Keratinocyte (primary cell): Measurements from ENCODE around the gene ZSCAN21. TPM values are rescaled to one million over a fixed set of nuclear protein-coding genes. Genes with fewer than 3 reads are reported as not detected.

ENCODE experiments used
- DNase-seq: peaks from one replicate; pipeline ENCODE4 v3.0.0-alpha.2; 2011; ENCODE audit warnings: low read depth, missing footprints, low spot score
- FAIRE-seq: peaks from 2 replicates; lab custom pipeline; 2011; peaks lifted over from hg19 to GRCh38; lab: Jason Lieb, UNC
- H2AFZ ChIP-seq: 2 replicates; pipeline ENCODE4 v1.6.0; 2012; ENCODE audit warnings: low read length, control low read depth, inconsistent platforms; ENCODE audit not compliant: control insufficient read depth
- H3K27ac ChIP-seq: 2 replicates; pipeline ENCODE4 v1.5.1; 2011; ENCODE audit warnings: low read length; ENCODE audit not compliant: control insufficient read depth, insufficient read depth
- H3K27me3 ChIP-seq: 3 replicates; pipeline ENCODE4 v1.6.0; 2011; ENCODE audit warnings: low read length; ENCODE audit not compliant: control insufficient read depth, insufficient read depth; ENCODE audit errors: extremely low read depth
- H3K36me3 ChIP-seq, 2 experiments: 2 replicates in 1 of 2; 3 replicates in 1 of 2; pipeline ENCODE4 v1.5.1; 2011; ENCODE audit warnings: low read length in 2 of 2, mild to moderate bottlenecking in 1 of 2; ENCODE audit not compliant: control insufficient read depth in 2 of 2, insufficient read depth in 2 of 2; ENCODE audit errors: extremely low read depth in 1 of 2
- H3K4me1 ChIP-seq: 3 replicates; pipeline ENCODE4 v1.5.1; 2011; ENCODE audit warnings: low read length; ENCODE audit not compliant: control insufficient read depth, insufficient read depth; ENCODE audit errors: extremely low read depth
- H3K4me2 ChIP-seq: 3 replicates; pipeline ENCODE4 v1.6.0; 2011; ENCODE audit warnings: low read depth, low read length; ENCODE audit not compliant: control insufficient read depth, insufficient read depth; ENCODE audit errors: extremely low read depth
- H3K4me3 ChIP-seq, 3 experiments: fragments of 200-600 bp in 1 of 3; sonication (generic) in 1 of 3; 2 replicates in 2 of 3; 3 replicates in 1 of 3; pipeline ENCODE4 v1.5.1; 2011 to 2016; ENCODE audit warnings: low read length in 3 of 3, mild to moderate bottlenecking in 3 of 3, control low read depth in 2 of 3, inconsistent platforms in 1 of 3, low read depth in 1 of 3, mixed read lengths in 1 of 3, mixed run types in 1 of 3, moderate library complexity in 1 of 3; ENCODE audit not compliant: control insufficient read depth in 2 of 3, insufficient read depth in 2 of 3; ENCODE audit errors: extremely low read depth in 1 of 3
- H3K79me2 ChIP-seq: 2 replicates; pipeline ENCODE4 v1.6.0; 2012; ENCODE audit warnings: low read length; ENCODE audit not compliant: control insufficient read depth, insufficient read depth
- H3K9ac ChIP-seq: 3 replicates; pipeline ENCODE4 v1.6.0; 2011; ENCODE audit warnings: low read length; ENCODE audit not compliant: control insufficient read depth, insufficient read depth; ENCODE audit errors: extremely low read depth
- H3K9me1 ChIP-seq: 3 replicates; pipeline ENCODE4 v1.6.0; 2011; ENCODE audit warnings: low read length; ENCODE audit not compliant: control insufficient read depth, insufficient read depth; ENCODE audit errors: extremely low read depth
- H3K9me3 ChIP-seq: 2 replicates; pipeline ENCODE4 v1.5.1; 2012; ENCODE audit warnings: low read depth, low read length; ENCODE audit not compliant: control insufficient read depth
- H4K20me1 ChIP-seq: 3 replicates; pipeline ENCODE4 v1.6.0; 2011; ENCODE audit warnings: low read length; ENCODE audit not compliant: control insufficient read depth, insufficient read depth; ENCODE audit errors: extremely low read depth
- CTCF ChIP-seq, 3 experiments: IDR thresholded peaks in 1 of 3; conservative IDR thresholded peaks in 1 of 3; optimal IDR thresholded peaks in 1 of 3; 2 replicates in 2 of 3; 3 replicates in 1 of 3; pipeline versions ENCODE3 to v1.5.1; 2011; ENCODE audit warnings: low read length in 3 of 3, mild to moderate bottlenecking in 3 of 3, moderate library complexity in 2 of 3, control low read depth in 1 of 3, inconsistent platforms in 1 of 3; ENCODE audit not compliant: insufficient read depth in 2 of 3; ENCODE audit errors: extremely low read depth in 1 of 3
- EZH2 ChIP-seq: IDR thresholded peaks from one replicate; pipeline ENCODE4 v1.6.1; 2012; ENCODE audit warnings: inconsistent platforms, mild to moderate bottlenecking, low read length, moderate library complexity
- dilution Hi-C: fragments of 300-500 bp; cut with MboI; formaldehyde crosslinking; loops from one replicate; pipeline ENCODE4 v1.7.0; 2020; ENCODE audit warnings: low sequenced_read_pairs; ENCODE audit not compliant: extremely low pct_ligation_motif_present
- polyA plus RNA-seq, 5 experiments: library from polyadenylated mRNA; depleted of rRNA in 3 of 5; stranded (reverse) in 3 of 5; stranded (forward) in 1 of 5; unstranded in 1 of 5; fragments of >200 nt; gene quantifications; 1 replicate in 1 of 5; 2 replicates in 3 of 5; 3 replicates in 1 of 5; pipeline versions ENCODE4 v1.2.1 to v1.2.3, GENCODE V29; 2011 to 2012; ENCODE audit warnings: missing spikeins in 2 of 5, low read depth in 1 of 5, low replicate concordance in 1 of 5

Gene ZSCAN21
- polyA plus RNA-seq, 1 donor (not counting 4 experiments of a cell fraction or from before 2014, with no cell fraction given): 12.6 TPM

GRCh38 chr7:100095704-100096103, 46.1 kb downstream of the ZSCAN21 start:
- Histone ChIP-seq H4K20me1 (peaks cover 6% of the 10 kb centered on the region), H3K79me2 (peaks cover 33% of the 10 kb centered on the region), H3K9ac (no peak overlapping the region), H3K27ac (no peak overlapping the region), H3K4me2 (no peak overlapping the region), H3K4me1 (peaks cover 4% of the 10 kb centered on the region), H3K4me3 (no peak overlapping the region), H3K9me1 (no peaks in the 10 kb centered on the region), H2AFZ (no peak overlapping the region), H3K36me3 (peaks cover 59 to 73% of the 10 kb centered on the region in 2 experiments), H3K27me3 (no peaks in the 10 kb centered on the region), H3K9me3 (no peaks in the 10 kb centered on the region)
- FAIRE-seq: no peak
- no peak for DNase-seq
- TF ChIP-seq EZH2 (no peak), CTCF (optimal IDR thresholded peaks at IDR 0.05 in 1 of 3, IDR thresholded peaks at IDR 0.05 in 1 of 3, conservative IDR thresholded peaks at IDR 0.05 in 1 of 3; ENCODE audit: extremely low read depth in 1 of 3, insufficient read depth in 2 of 3, low read length in 3 of 3) (no peak)
- dilution Hi-C loops: no loop called here

- H3K4me3 ChIP-seq: no peak overlapping the region
- no peaks in the 10 kb centered on the region for H3K9me1 ChIP-seq
- peaks cover 10% of the 10 kb centered on the region for H3K4me1 ChIP-seq
- no peak overlapping the region for H3K4me2 ChIP-seq
- H3K36me3 ChIP-seq: peaks cover 41 to 45% of the 10 kb centered on the region in 2 experiments
- no peak overlapping the region for H3K27ac ChIP-seq
- no peaks in the 10 kb centered on the region for H3K9me3 ChIP-seq
- FAIRE-seq (no peak), DNase-seq (no peak)
- dilution Hi-C loops: no loop called here
- H4K20me1 ChIP-seq: peaks cover 6% of the 10 kb centered on the region
- TF ChIP-seq EZH2 (no peak), CTCF (optimal IDR thresholded peaks at IDR 0.05 in 1 of 3, IDR thresholded peaks at IDR 0.05 in 1 of 3, conservative IDR thresholded peaks at IDR 0.05 in 1 of 3; ENCODE audit: extremely low read depth in 1 of 3, insufficient read depth in 2 of 3, low read length in 3 of 3) (no peak)
- no peaks in the 10 kb centered on the region for H3K27me3 ChIP-seq
- H3K79me2 ChIP-seq: peaks cover 37% of the 10 kb centered on the region
- no peak overlapping the region for H2AFZ ChIP-seq
- H3K9ac ChIP-seq: no peak overlapping the region
Measured at GRCh38 chr7:100098913-100099312, 49.3 kb downstream of the ZSCAN21 start.
